RCC 7860 (cell line): ENCODE results near the gene PHOX2A.

Experiments
- DNase-seq: peaks from one replicate; pipeline ENCODE4 v3.0.0-alpha.2; 2015; ENCODE audit warnings: low spot score
- FAIRE-seq: peaks from 2 replicates; lab custom pipeline; 2012; peaks lifted over from hg19 to GRCh38; lab: Jason Lieb, UNC

The PHOX2A gene

DNA sequence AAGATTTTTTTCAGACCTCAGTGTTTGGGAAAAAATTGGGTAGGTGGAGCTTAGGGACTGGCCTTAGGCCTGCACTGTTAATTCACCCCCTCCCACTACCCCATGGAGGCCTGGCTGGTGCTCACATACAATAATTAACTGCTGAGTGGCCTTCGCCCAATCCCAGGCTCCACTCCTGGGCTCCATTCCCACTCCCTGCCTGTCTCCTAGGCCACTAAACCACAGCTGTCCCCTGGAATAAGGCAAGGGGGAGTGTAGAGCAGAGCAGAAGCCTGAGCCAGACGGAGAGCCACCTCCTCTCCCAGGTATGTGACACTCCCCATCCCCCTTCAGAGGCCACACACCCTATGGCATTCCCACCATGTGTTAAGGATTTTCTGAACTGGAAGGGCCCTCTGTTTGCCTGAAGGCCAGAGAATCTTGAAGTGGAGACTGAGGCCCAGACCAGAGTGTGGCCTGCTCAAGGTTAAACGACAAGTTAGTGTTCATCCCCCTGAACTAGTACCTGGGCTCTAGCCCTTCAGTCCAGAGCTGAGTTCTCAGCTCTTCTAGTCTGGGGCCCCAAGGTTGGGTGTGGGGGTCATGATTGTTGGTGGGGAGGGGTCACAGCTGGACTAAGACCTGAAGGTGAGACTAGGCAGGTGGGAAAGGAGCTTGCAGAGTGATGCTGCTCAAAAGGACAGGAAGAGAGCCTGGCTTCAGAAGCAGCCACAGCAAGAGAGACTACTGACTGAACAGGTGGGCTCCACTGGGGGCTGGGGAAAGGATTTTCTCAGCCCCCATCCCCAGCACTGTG lies 54.3 kb downstream of the PHOX2A start:
- FAIRE-seq (peak; percentile 16), DNase-seq (peak; percentile 62)
